ENCODE measurements around the gene OTOA. TPM values are rescaled to one million over a fixed set of nuclear protein-coding genes. Genes with fewer than 3 reads are reported as not detected.
A peak's percentile ranks its signal among the peaks of the same experiment; 100 is the strongest.
"Not testable (repeated sequence)": the region's sequence is repeated elsewhere in the genome, so short reads cannot be mapped to it uniquely, and the experiment has no call there.

Gene OTOA
- total and polyA plus RNA-seq, 12 donors, result 0.16 to 15.7 (median 0.90) TPM; not detected in 2

- intact Hi-C loops (cut with DNase I), result not testable (repeated sequence)
- WGBS, 4 donors, result 59 to 73% (median 65%) methylated on average over 9 to 11 of the region's 13 CpGs
Observed at GRCh38 chr16:21801538-21802374, 138.0 kb downstream of the OTOA start.

GRCh38 chr16:21802375-21802663, 138.6 kb downstream of the OTOA start:
- H3K36me3 ChIP-seq (replicated peaks in 1 of 2); H3K27me3 ChIP-seq; H3K27ac ChIP-seq; H3K4me3 ChIP-seq; intact Hi-C loops (cut with DNase I); H3K4me1 ChIP-seq (replicated peaks in 1 of 2); H3K9me3 ChIP-seq (replicated peaks in 1 of 3); DNase-seq: not testable (repeated sequence)
- WGBS, 4 donors, result 54 to 67% (median 56%) methylated on average over 2 of the region's 2 CpGs

More at GRCh38 chr16:21801538-21802374, 138.0 kb downstream of the OTOA start:
- peak in 5 of 7 donors; percentile 18 to 64 (median 38) for DNase-seq
- not testable (repeated sequence) for H3K4me3 ChIP-seq; H3K9me3 ChIP-seq (replicated peaks in 1 of 3); H3K4me1 ChIP-seq (replicated peaks in 1 of 2); H3K27me3 ChIP-seq; H3K27ac ChIP-seq; H3K36me3 ChIP-seq (replicated peaks in 1 of 2)
- peak; percentile 20 to 51 (median 40) for TF ChIP-seq CTCF (IDR thresholded peaks at IDR 0.05)

Small RNA genes lying within 50 kb of the gene (small RNA-seq; reads per million reads assigned to genes)
- gene RNU6-1005P (0 reads per million in 2 donors), gene RNU6-196P (0 reads per million in 2 donors)

Other genes starting within 250 kb of the OTOA start
- gene METTL9, start 64.4 kb upstream of the OTOA start, total RNA-seq, result 100 to 1,000 TPM; 126 to 398 (median 232) TPM
- gene METTL9, start 64.4 kb upstream of the OTOA start, polyA plus RNA-seq, result 100 to 1,000 TPM in 1 of 3 donors, 10 to 100 TPM in 2; 35.7 to 129 (median 45.0) TPM
- gene IGSF6, start 11.4 kb upstream of the OTOA start, total RNA-seq, result 10 to 100 TPM in 4 of 9 donors, 1 to 10 TPM in 5; 3.5 to 35.6 (median 9.8) TPM
- gene IGSF6, start 11.4 kb upstream of the OTOA start, polyA plus RNA-seq, result 10 to 100 TPM in 1 of 3 donors, 1 to 10 TPM in 2; 3.3 to 23.8 (median 3.6) TPM
- 10 to 100 TPM in 8 of 9 donors, 1 to 10 TPM in 1; 7.6 to 83.6 (median 41.0) TPM for gene NPIPB4, start 193.8 kb downstream of the OTOA start, total RNA-seq
- gene NPIPB4, start 193.8 kb downstream of the OTOA start, polyA plus RNA-seq, result 10 to 100 TPM; 12.7 to 41.3 (median 25.8) TPM